ENCODE results near the gene PPP6R2. TPM values are rescaled to one million over a fixed set of nuclear protein-coding genes. Genes with fewer than 3 reads are reported as not detected.

Gene PPP6R2
- total RNA-seq, 1 experiment from 2014 or later: 62.1 TPM

- Histone ChIP-seq H3K27me3 (replicated peaks) (no peaks in the 10 kb centered on the region), H3K9me3 (replicated peaks) (no peaks in the 10 kb centered on the region), H3K4me1 (replicated peaks) (peaks cover 21% of the 10 kb centered on the region), H3K27ac (no peak overlapping the region), H3K36me3 (peaks cover 11% of the 10 kb centered on the region), H3K4me3 (no peak overlapping the region)
- no peak for DNase-seq (ENCODE audit: low read depth in 1 of 2, low spot score in 2 of 2)
Measured at GRCh38 chr22:50310031-50310722, 33.0 kb upstream of the PPP6R2 start.

- Histone ChIP-seq H3K9me3 (replicated peaks) (no peaks in the 10 kb centered on the region), H3K4me3 (no peak overlapping the region), H3K36me3 (peaks cover 8% of the 10 kb centered on the region), H3K4me1 (replicated peaks) (peaks cover 12% of the 10 kb centered on the region), H3K27me3 (replicated peaks) (no peaks in the 10 kb centered on the region), H3K27ac (no peak overlapping the region)
- no peak for DNase-seq (ENCODE audit: low read depth in 1 of 2, low spot score in 2 of 2)
Measured at GRCh38 chr22:50310949-50311444, 32.1 kb upstream of the PPP6R2 start.

- Histone ChIP-seq H3K4me1 (replicated peaks) (peaks cover 7% of the 10 kb centered on the region), H3K27ac (no peak overlapping the region), H3K9me3 (replicated peaks) (no peaks in the 10 kb centered on the region), H3K4me3 (no peak overlapping the region), H3K36me3 (peaks cover 6% of the 10 kb centered on the region), H3K27me3 (replicated peaks) (no peaks in the 10 kb centered on the region)
- DNase-seq (ENCODE audit: low read depth in 1 of 2, low spot score in 2 of 2): no peak
Measured at GRCh38 chr22:50311606-50312351, 31.3 kb upstream of the PPP6R2 start.

GRCh38 chr22:50312371-50312770 lies 30.8 kb upstream of the PPP6R2 start:
- DNase-seq (ENCODE audit: low read depth in 1 of 2, low spot score in 2 of 2): no peak
- Histone ChIP-seq H3K9me3 (replicated peaks) (no peaks in the 10 kb centered on the region), H3K4me1 (replicated peaks) (peaks cover 5% of the 10 kb centered on the region), H3K36me3 (peaks cover under 1% of the 10 kb centered on the region; the same call in 1 of the 2 replicates), H3K4me3 (no peak overlapping the region), H3K27ac (no peak overlapping the region), H3K27me3 (replicated peaks) (no peaks in the 10 kb centered on the region)

- Histone ChIP-seq H3K4me1 (replicated peaks) (peaks cover 3% of the 10 kb centered on the region), H3K9me3 (replicated peaks) (no peaks in the 10 kb centered on the region), H3K36me3 (no peaks in the 10 kb centered on the region), H3K27ac (no peak overlapping the region), H3K4me3 (no peak overlapping the region), H3K27me3 (replicated peaks) (no peaks in the 10 kb centered on the region)
- no peak for DNase-seq (ENCODE audit: low read depth in 1 of 2, low spot score in 2 of 2)
Measured at GRCh38 chr22:50313021-50313420, 30.1 kb upstream of the PPP6R2 start.

GRCh38 chr22:50313600-50313999 lies 29.5 kb upstream of the PPP6R2 start:
- Histone ChIP-seq H3K36me3 (no peaks in the 10 kb centered on the region), H3K27me3 (replicated peaks) (no peaks in the 10 kb centered on the region), H3K4me1 (replicated peaks) (no peaks in the 10 kb centered on the region), H3K4me3 (no peak overlapping the region), H3K9me3 (replicated peaks) (no peaks in the 10 kb centered on the region), H3K27ac (no peak overlapping the region)
- DNase-seq (ENCODE audit: low read depth in 1 of 2, low spot score in 2 of 2): no peak

- DNase-seq (ENCODE audit: low read depth in 1 of 2, low spot score in 2 of 2): no peak
- H3K4me3 ChIP-seq: no peak overlapping the region
- no peaks in the 10 kb centered on the region for H3K36me3 ChIP-seq
- H3K27ac ChIP-seq: no peak overlapping the region
- H3K9me3 ChIP-seq (replicated peaks): no peaks in the 10 kb centered on the region
- no peaks in the 10 kb centered on the region for H3K4me1 ChIP-seq (replicated peaks)
- H3K27me3 ChIP-seq (replicated peaks): no peaks in the 10 kb centered on the region
Measured at GRCh38 chr22:50314081-50314454, 29.1 kb upstream of the PPP6R2 start.

GRCh38 chr22:50314455-50315288 lies 28.5 kb upstream of the PPP6R2 start:
- Histone ChIP-seq H3K27ac (no peak overlapping the region), H3K4me3 (no peak overlapping the region), H3K27me3 (replicated peaks) (no peaks in the 10 kb centered on the region), H3K9me3 (replicated peaks) (no peaks in the 10 kb centered on the region), H3K36me3 (no peaks in the 10 kb centered on the region), H3K4me1 (replicated peaks) (no peaks in the 10 kb centered on the region)
- no peak for DNase-seq (ENCODE audit: low read depth in 1 of 2, low spot score in 2 of 2)

- no peaks in the 10 kb centered on the region for H3K4me1 ChIP-seq (replicated peaks)
- no peaks in the 10 kb centered on the region for H3K9me3 ChIP-seq (replicated peaks)
- DNase-seq (ENCODE audit: low read depth in 1 of 2, low spot score in 2 of 2): no peak
- H3K4me3 ChIP-seq: no peak overlapping the region
- H3K27ac ChIP-seq: no peak overlapping the region
- H3K36me3 ChIP-seq: no peaks in the 10 kb centered on the region
- H3K27me3 ChIP-seq (replicated peaks): no peaks in the 10 kb centered on the region
Measured at GRCh38 chr22:50315289-50316113, 27.6 kb upstream of the PPP6R2 start.

- H3K4me3 ChIP-seq: no peak overlapping the region
- DNase-seq (ENCODE audit: low read depth in 1 of 2, low spot score in 2 of 2): no peak
Measured at GRCh38 chr22:50316114-50317065, 26.7 kb upstream of the PPP6R2 start.

GRCh38 chr22:50317178-50317577 lies 25.9 kb upstream of the PPP6R2 start:
- no peaks in the 10 kb centered on the region for H3K27me3 ChIP-seq (replicated peaks)
- no peaks in the 10 kb centered on the region for H3K4me1 ChIP-seq (replicated peaks)
- no peak overlapping the region for H3K27ac ChIP-seq
- no peak for DNase-seq (ENCODE audit: low read depth in 1 of 2, low spot score in 2 of 2)
- no peaks in the 10 kb centered on the region for H3K36me3 ChIP-seq
- no peak overlapping the region for H3K4me3 ChIP-seq
- H3K9me3 ChIP-seq (replicated peaks): no peaks in the 10 kb centered on the region

More at GRCh38 chr22:50316114-50317065, 26.7 kb upstream of the PPP6R2 start:
- no peaks in the 10 kb centered on the region for H3K36me3 ChIP-seq
- no peak overlapping the region for H3K27ac ChIP-seq
- no peaks in the 10 kb centered on the region for H3K4me1 ChIP-seq (replicated peaks)
- no peaks in the 10 kb centered on the region for H3K27me3 ChIP-seq (replicated peaks)
- H3K9me3 ChIP-seq (replicated peaks): no peaks in the 10 kb centered on the region

- H3K36me3 ChIP-seq: no peaks in the 10 kb centered on the region
- no peaks in the 10 kb centered on the region for H3K4me1 ChIP-seq (replicated peaks)
- no peak overlapping the region for H3K27ac ChIP-seq
- no peak overlapping the region for H3K4me3 ChIP-seq
- DNase-seq (ENCODE audit: low read depth in 1 of 2, low spot score in 2 of 2): no peak
- no peaks in the 10 kb centered on the region for H3K9me3 ChIP-seq (replicated peaks)
- no peaks in the 10 kb centered on the region for H3K27me3 ChIP-seq (replicated peaks)
Measured at GRCh38 chr22:50317674-50318073, 25.5 kb upstream of the PPP6R2 start.
